Measurements from ENCODE around the gene SMURF2. TPM values are rescaled to one million over a fixed set of nuclear protein-coding genes. Genes with fewer than 3 reads are reported as not detected.

Gene SMURF2
- total RNA-seq, 4 donors from 2014 or later, result 13.2 to 21.0 (median 20.5) TPM

- WGBS, 2 donors, result 80 to 91% methylated on average over 5 to 6 of the region's 6 CpGs
- no peak overlapping the region for H3K4me3 ChIP-seq (ENCODE audit: low read depth, poor library complexity, severe bottlenecking)
- no peak for DNase-seq (ENCODE audit: low spot score in 2 of 2)
- no peak for TF ChIP-seq POLR2A (IDR thresholded peaks at IDR 0.05)
- TF ChIP-seq CTCF (IDR thresholded peaks at IDR 0.05), result no peak
- intact Hi-C loops (cut with DNase I; ENCODE audit: low total_unique reads), result no loop called here
Measured at GRCh38 chr17:64630309-64631223, 31.5 kb downstream of the SMURF2 start.

- intact Hi-C loops (cut with DNase I; ENCODE audit: low total_unique reads), result no loop called here
- no peak for TF ChIP-seq POLR2A (IDR thresholded peaks at IDR 0.05)
- TF ChIP-seq CTCF (IDR thresholded peaks at IDR 0.05), result no peak
- no peak for DNase-seq (ENCODE audit: low spot score in 2 of 2)
- 73 to 89% methylated on average over 1 of the region's 1 CpG for WGBS, 2 donors
- H3K4me3 ChIP-seq (ENCODE audit: low read depth, poor library complexity, severe bottlenecking), result no peak overlapping the region
Measured at GRCh38 chr17:64628641-64629040, 33.5 kb downstream of the SMURF2 start.

GRCh38 chr17:64627797-64628196 lies 34.3 kb downstream of the SMURF2 start:
- 95 to 96% methylated on average over 5 of the region's 5 CpGs for WGBS, 2 donors
- H3K4me3 ChIP-seq (ENCODE audit: low read depth, poor library complexity, severe bottlenecking), result no peak overlapping the region
- intact Hi-C loops (cut with DNase I; ENCODE audit: low total_unique reads), result no loop called here
- TF ChIP-seq POLR2A (IDR thresholded peaks at IDR 0.05), result no peak
- TF ChIP-seq CTCF (IDR thresholded peaks at IDR 0.05), result no peak
- DNase-seq (ENCODE audit: low spot score in 2 of 2), result no peak

- intact Hi-C loops (cut with DNase I; ENCODE audit: low total_unique reads), result no loop called here
- TF ChIP-seq POLR2A (IDR thresholded peaks at IDR 0.05) (no peak), CTCF (IDR thresholded peaks at IDR 0.05) (no peak)
- DNase-seq (ENCODE audit: low spot score in 2 of 2), result no peak
- 64 to 67% methylated on average over 3 of the region's 3 CpGs for WGBS, 2 donors
- no peak overlapping the region for H3K4me3 ChIP-seq (ENCODE audit: low read depth, poor library complexity, severe bottlenecking)
Measured at GRCh38 chr17:64626827-64627226, 35.3 kb downstream of the SMURF2 start.

- no peak for DNase-seq (ENCODE audit: low spot score in 2 of 2)
- intact Hi-C loops (cut with DNase I; ENCODE audit: low total_unique reads), result no loop called here
- TF ChIP-seq CTCF (IDR thresholded peaks at IDR 0.05), result no peak
- H3K4me3 ChIP-seq (ENCODE audit: low read depth, poor library complexity, severe bottlenecking), result no peak overlapping the region
- WGBS, 2 donors, result 92 to 93% methylated on average over 4 of the region's 4 CpGs
Measured at GRCh38 chr17:64625541-64625940, 36.6 kb downstream of the SMURF2 start.
